ENCODE results near the gene TAF6L. TPM values are rescaled to one million over a fixed set of nuclear protein-coding genes. Genes with fewer than 3 reads are reported as not detected.

Gene TAF6L
- total and polyA plus RNA-seq, 9 of the 15 experiments (the other 6 are each of a cell fraction or from before 2014, with no cell fraction given): 0.04 to 45.5 (median 20.8) TPM

- no peak for TF ChIP-seq ZKSCAN8 (CRISPR knock-in tag; IDR thresholded peaks at IDR 0.05)
- no peak for TF ChIP-seq PKNOX1 (IDR thresholded peaks at IDR 0.05)
- TF ChIP-seq L3MBTL2 (IDR thresholded peaks at IDR 0.05): peak; percentile 15; the same call in 1 of the 2 replicates
- TF ChIP-seq CCAR2 (IDR thresholded peaks at IDR 0.05; ENCODE audit: low read depth, low read length): no peak
- TF ChIP-seq C11orf30 (IDR thresholded peaks at IDR 0.05; ENCODE audit: low read depth): peak; percentile 67
- TF ChIP-seq ZNF347 (CRISPR knock-in tag; IDR thresholded peaks at IDR 0.05; ENCODE audit: low read depth): no peak
- TF ChIP-seq ETV5 (CRISPR knock-in tag; IDR thresholded peaks at IDR 0.05; ENCODE audit: low read depth): no peak
- TF ChIP-seq ID3 (CRISPR knock-in tag; IDR thresholded peaks at IDR 0.05): no peak
- TF ChIP-seq ID3 (tag; IDR thresholded peaks at IDR 0.05): no peak
- no peak for TF ChIP-seq MCM7 (IDR thresholded peaks at IDR 0.05)
- TF ChIP-seq TARDBP (IDR thresholded peaks at IDR 0.05): no peak
- TF ChIP-seq SOX6 (IDR thresholded peaks at IDR 0.05): no peak
- TF ChIP-seq EP400 (IDR thresholded peaks at IDR 0.05): peak; percentile 68
- TF ChIP-seq MAX (CRISPR knock-in tag; IDR thresholded peaks at IDR 0.05): 0 out of 2 replicates have a peak, but pooled peaks have one; percentile 12
- no peak for TF ChIP-seq CTBP1 (IDR thresholded peaks at IDR 0.05; ENCODE audit: borderline replicate concordance)
- no peak for TF ChIP-seq ZNF354B (CRISPR knock-in tag; IDR thresholded peaks at IDR 0.05)
- TF ChIP-seq ETV6 (IDR thresholded peaks at IDR 0.05; ENCODE audit: borderline replicate concordance in 1 of 2, low read depth in 2 of 2, low read length in 1 of 2): no peak
- TF ChIP-seq ETV6 (CRISPR knock-in tag; IDR thresholded peaks at IDR 0.05; ENCODE audit: borderline replicate concordance): no peak
- TF ChIP-seq HOXB6 (CRISPR knock-in tag; IDR thresholded peaks at IDR 0.05; ENCODE audit: borderline replicate concordance): no peak
- TF ChIP-seq ZNF324 (CRISPR knock-in tag; IDR thresholded peaks at IDR 0.05): no peak
- no peak for TF ChIP-seq MEIS2 (IDR thresholded peaks at IDR 0.05; ENCODE audit: partially characterized antibody)
- TF ChIP-seq ZNF277 (CRISPR knock-in tag; IDR thresholded peaks at IDR 0.05; ENCODE audit: borderline replicate concordance): no peak
- no peak for TF ChIP-seq HOMEZ (CRISPR knock-in tag; IDR thresholded peaks at IDR 0.05)
Measured at GRCh38 chr11:62728171-62728988, 42.8 kb upstream of the TAF6L start, which contains the start of gene TTC9C (continued).
